ENCODE results near the gene TP53I13.

GRCh38 chr17:29557739-29558116 is 10.8 kb upstream of the TP53I13 start:
- TF ChIP-seq CTCF (conservative IDR thresholded peaks at IDR 0.05 in 1 of 2, IDR thresholded peaks at IDR 0.05 in 1 of 2; ENCODE audit: low read depth in 1 of 2, low read length in 2 of 2) (no peak), EZH2 (IDR thresholded peaks at IDR 0.05; ENCODE audit: low read length, missing control alignments) (no peak)

All from fibroblast of lung (primary cell).